H1 (cell line): ENCODE data around the gene CRCP. TPM values are rescaled to one million over a fixed set of nuclear protein-coding genes. Genes with fewer than 3 reads are reported as not detected.

Source experiments
- BACH1 ChIP-seq: IDR thresholded peaks from 2 replicates; pipeline ENCODE4 v1.6.1; 2012; ENCODE audit warnings: low read length, improper control_type of control experiment
- CBX5 ChIP-seq: fragments of 300-800, 300-1000 bp; sonication (generic); IDR thresholded peaks from 2 replicates; pipeline ENCODE4 v1.7.1; 2016; ENCODE audit warnings: antibody characterized with exemption, low read length, low read depth
- CHD7 ChIP-seq: fragments of 300-600 bp; sonication (generic); IDR thresholded peaks from 2 replicates; pipeline ENCODE4 v1.7.1; 2012; ENCODE audit warnings: low read length, moderate library complexity, mild to moderate bottlenecking, inconsistent platforms; ENCODE audit not compliant: insufficient replicate concordance
- E2F6 ChIP-seq: IDR thresholded peaks from 2 replicates; pipeline ENCODE4 v1.6.1; 2012; ENCODE audit warnings: inconsistent platforms
- GABPA ChIP-seq: IDR thresholded peaks from 2 replicates; pipeline ENCODE4 v1.6.1; 2011; ENCODE audit warnings: mild to moderate bottlenecking, low read length, moderate library complexity, borderline replicate concordance; ENCODE audit not compliant: insufficient read depth
- JUN ChIP-seq: IDR thresholded peaks from 2 replicates; pipeline ENCODE4 v1.6.1; 2011; ENCODE audit warnings: low read depth, mild to moderate bottlenecking, improper control_type of control experiment, low read length
- KDM5A ChIP-seq: fragments of 200-600 bp; IDR thresholded peaks from 2 replicates; pipeline ENCODE4 v1.7.1; 2012; ENCODE audit warnings: mild to moderate bottlenecking, low read length, inconsistent platforms, mixed read lengths
- POU5F1 ChIP-seq: IDR thresholded peaks from 2 replicates; pipeline ENCODE4 v1.6.1; 2011; ENCODE audit warnings: low read depth, mild to moderate bottlenecking, low read length, moderate library complexity
- SAP30 ChIP-seq: fragments of 300-600 bp; sonication (generic); IDR thresholded peaks from 2 replicates; pipeline ENCODE4 v1.7.1; 2012; ENCODE audit warnings: low read length, moderate library complexity, mild to moderate bottlenecking, inconsistent platforms; ENCODE audit not compliant: insufficient read depth, insufficient replicate concordance
- TBP ChIP-seq: IDR thresholded peaks from 2 replicates; pipeline ENCODE4 v1.6.1; 2011; ENCODE audit warnings: low read depth, low read length, improper control_type of control experiment
- YY1 ChIP-seq: IDR thresholded peaks from 2 replicates; pipeline ENCODE4 v1.6.1; 2011; ENCODE audit warnings: low read depth, mild to moderate bottlenecking, low read length
- ZNF274 ChIP-seq: IDR thresholded peaks from 2 replicates; pipeline ENCODE4 v1.7.0; 2012; ENCODE audit warnings: low read length, borderline replicate concordance; ENCODE audit errors: extremely low read depth
- polyA plus RNA-seq, 7 experiments: library from polyadenylated mRNA; depleted of rRNA in 3 of 7; stranded (reverse) in 5 of 7; unstranded in 2 of 7; fragments of >200 nt in 5 of 7; fragments of 200-250 nt in 2 of 7; gene quantifications; 1 replicate in 5 of 7; 2 replicates in 1 of 7; 4 replicates in 1 of 7; pipeline versions ENCODE4 v1.2.1 to v1.2.3, GENCODE V29; 2011 to 2013; ENCODE audit warnings: missing spikeins in 2 of 7, mixed read lengths in 2 of 7
- total RNA-seq: library from RNA; stranded (reverse); fragmentation: NEBNext Ultra II Directional; extraction: Animal tissue kit (Norgen Biotek cat#: 25700); gene quantifications from 2 replicates; pipeline ENCODE4 v1.2.1, GENCODE V29; 2021

The CRCP gene
- total and polyA plus RNA-seq, 2 of the 8 experiments (the other 6 are each of a cell fraction or from before 2014, with no cell fraction given) = 15.0 to 29.3 TPM

- TF ChIP-seq CHD7 (no peak), SAP30 (no peak), ZNF274 (no peak), GABPA (no peak), CBX5 (no peak), E2F6 (no peak), BACH1 (no peak), YY1 (no peak), KDM5A (no peak), TBP (no peak), POU5F1 (no peak), JUN (no peak)
These were observed 4.0 kb downstream of the CRCP start (continued) for GRCh38 chr7:66118603-66119002.
